ENCODE measurements around the gene NRARP. TPM values are rescaled to one million over a fixed set of nuclear protein-coding genes. Genes with fewer than 3 reads are reported as not detected.

NRARP gene
- total and polyA plus RNA-seq, 2 experiments from 2014 or later, result 4.0 to 55.1 TPM

- TF ChIP-seq ZNF462 (CRISPR knock-in tag; IDR thresholded peaks at IDR 0.05), result no peak
Measured at GRCh38 chr9:137263506-137263905, 38.6 kb downstream of the NRARP start (continued).

DNA sequence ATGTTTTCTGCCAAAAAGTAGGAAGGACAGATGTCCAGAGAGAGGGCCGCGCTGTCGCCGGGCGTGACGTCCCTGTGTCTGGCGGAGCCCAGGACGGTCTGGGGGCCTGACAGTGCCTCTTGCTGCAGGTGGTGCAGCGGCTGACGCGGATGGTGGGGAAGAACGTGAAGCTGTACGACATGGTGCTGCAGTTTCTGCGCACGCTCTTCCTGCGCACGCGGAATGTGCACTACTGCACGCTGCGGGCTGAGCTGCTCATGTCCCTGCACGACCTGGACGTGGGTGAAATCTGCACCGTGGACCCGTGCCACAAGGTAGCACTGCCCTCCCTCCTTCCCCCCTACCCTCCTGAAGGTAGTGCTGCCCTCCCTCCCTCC lies 39.2 kb downstream of the NRARP start:
- Histone ChIP-seq H3K36me3 (ENCODE audit: insufficient read depth) (peaks cover 12% of the 10 kb centered on the region), H3K27me3 (ENCODE audit: insufficient read depth) (no peaks in the 10 kb centered on the region), H3K9me2 (ENCODE audit: insufficient read depth) (no peaks in the 10 kb centered on the region), H3K4me3 (no peak overlapping the region), H3F3A (replicated peaks; ENCODE audit: low read depth) (0 out of 2 replicates have a peak, but pooled peaks cover 11% of the 10 kb centered on the region), H3K27ac (ENCODE audit: low read depth) (no peak overlapping the region), H3K4me1 (ENCODE audit: insufficient read depth) (no peaks in the 10 kb centered on the region), H2AFZ (no peak overlapping the region), H3K79me2 (replicated peaks; ENCODE audit: insufficient read depth) (0 out of 2 replicates have a peak, but pooled peaks cover 4% of the 10 kb centered on the region), H4K20me1 (replicated peaks; ENCODE audit: insufficient read depth) (0 out of 2 replicates have a peak, but pooled peaks cover 2% of the 10 kb centered on the region), H3K4me2 (no peak overlapping the region)
- ATAC-seq (no peak), DNase-seq (ENCODE audit: low spot score) (no peak)
- Mint-ChIP-seq H3K36me3 (ENCODE audit: low read depth) (peaks cover 32% of the 10 kb centered on the region), H3K4me1 (peaks cover 4% of the 10 kb centered on the region; the same call in 2 of the 3 replicates), H3K27ac (no peak overlapping the region), H3K27me3 (ENCODE audit: insufficient read depth, low read depth, poor library complexity) (peaks cover 9% of the 10 kb centered on the region), H3K9me3 (no peaks in the 10 kb centered on the region; the same call in 2 of the 3 replicates), H3K4me3 (no peak overlapping the region)
- no peak for TF ChIP-seq ETS1 (IDR thresholded peaks at IDR 0.05)
- TF ChIP-seq STAT1 (IDR thresholded peaks at IDR 0.05; ENCODE audit: unreplicated experiment), result no peak
- no peak for TF ChIP-seq ZNF114 (CRISPR knock-in tag; IDR thresholded peaks at IDR 0.05)
- TF ChIP-seq ZNF462 (CRISPR knock-in tag; IDR thresholded peaks at IDR 0.05), result no peak
- TF ChIP-seq JUNB (IDR thresholded peaks at IDR 0.05; ENCODE audit: unreplicated experiment), result no peak
